Measurements from ENCODE around the gene TFB1M. TPM values are rescaled to one million over a fixed set of nuclear protein-coding genes. Genes with fewer than 3 reads are reported as not detected.

The TFB1M gene
- total RNA-seq, 2 donors from 2014 or later: 38.8 to 43.0 TPM

DNA sequence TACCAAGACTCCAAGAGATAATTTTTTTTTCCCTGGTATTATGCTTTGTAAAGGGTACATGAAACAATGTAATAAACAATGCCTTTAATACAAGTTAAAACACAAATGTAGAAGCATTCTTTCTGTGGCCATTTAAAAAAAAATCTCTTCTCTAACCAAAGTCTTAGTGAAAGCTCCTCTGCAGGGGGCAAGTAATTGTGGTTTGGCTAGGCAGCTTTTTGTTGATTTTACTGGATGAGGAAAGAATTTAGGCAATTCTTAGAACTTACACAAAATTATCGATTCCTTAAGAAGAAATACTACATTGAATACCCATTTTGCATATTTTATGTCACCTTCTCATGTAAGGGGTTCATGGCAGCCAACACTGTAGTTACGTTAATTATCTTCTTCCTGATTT lies 12.4 kb downstream of the TFB1M start:
- Mint-ChIP-seq H3K27me3 (ENCODE audit: insufficient read depth) (no peaks in the 10 kb centered on the region), H3K9me3 (no peaks in the 10 kb centered on the region), H3K27ac (no peak overlapping the region), H3K4me3 (no peak overlapping the region), H3K36me3 (ENCODE audit: low read depth) (peaks cover 54% of the 10 kb centered on the region), H3K4me1 (peaks cover 31% of the 10 kb centered on the region)
- peaks cover 3% of the 10 kb centered on the region for H3K4me1 ChIP-seq (ENCODE audit: control insufficient read depth, insufficient read depth, low read length)
- TF ChIP-seq, protein P1, sequence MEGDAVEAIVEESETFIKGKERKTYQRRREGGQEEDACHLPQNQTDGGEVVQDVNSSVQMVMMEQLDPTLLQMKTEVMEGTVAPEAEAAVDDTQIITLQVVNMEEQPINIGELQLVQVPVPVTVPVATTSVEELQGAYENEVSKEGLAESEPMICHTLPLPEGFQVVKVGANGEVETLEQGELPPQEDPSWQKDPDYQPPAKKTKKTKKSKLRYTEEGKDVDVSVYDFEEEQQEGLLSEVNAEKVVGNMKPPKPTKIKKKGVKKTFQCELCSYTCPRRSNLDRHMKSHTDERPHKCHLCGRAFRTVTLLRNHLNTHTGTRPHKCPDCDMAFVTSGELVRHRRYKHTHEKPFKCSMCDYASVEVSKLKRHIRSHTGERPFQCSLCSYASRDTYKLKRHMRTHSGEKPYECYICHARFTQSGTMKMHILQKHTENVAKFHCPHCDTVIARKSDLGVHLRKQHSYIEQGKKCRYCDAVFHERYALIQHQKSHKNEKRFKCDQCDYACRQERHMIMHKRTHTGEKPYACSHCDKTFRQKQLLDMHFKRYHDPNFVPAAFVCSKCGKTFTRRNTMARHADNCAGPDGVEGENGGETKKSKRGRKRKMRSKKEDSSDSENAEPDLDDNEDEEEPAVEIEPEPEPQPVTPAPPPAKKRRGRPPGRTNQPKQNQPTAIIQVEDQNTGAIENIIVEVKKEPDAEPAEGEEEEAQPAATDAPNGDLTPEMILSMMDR (conservative IDR thresholded peaks at IDR 0.05): no peak
- no peak for DNase-seq
- H3K9ac ChIP-seq (ENCODE audit: extremely low read depth, low read length, poor library complexity, severe bottlenecking): no peak overlapping the region
- no peaks in the 10 kb centered on the region for H3K27me3 ChIP-seq (ENCODE audit: control insufficient read depth, insufficient read depth, low read length, poor library complexity, severe bottlenecking)
- peaks cover 74% of the 10 kb centered on the region for H3K36me3 ChIP-seq (ENCODE audit: control insufficient read depth, insufficient read depth, low read length)
- no peak overlapping the region for H3K4me3 ChIP-seq (ENCODE audit: low read length)
- no peak overlapping the region for H3K27ac ChIP-seq (ENCODE audit: low read depth, low read length)
- H3K9me3 ChIP-seq (ENCODE audit: control insufficient read depth, low read length): no peaks in the 10 kb centered on the region
- 57 to 88% methylated on average over 1 to 2 of the region's 2 CpGs for WGBS, 2 experiments (ENCODE audit: insufficient coverage in 1 of 2, insufficient read length in 1 of 2)

DNA sequence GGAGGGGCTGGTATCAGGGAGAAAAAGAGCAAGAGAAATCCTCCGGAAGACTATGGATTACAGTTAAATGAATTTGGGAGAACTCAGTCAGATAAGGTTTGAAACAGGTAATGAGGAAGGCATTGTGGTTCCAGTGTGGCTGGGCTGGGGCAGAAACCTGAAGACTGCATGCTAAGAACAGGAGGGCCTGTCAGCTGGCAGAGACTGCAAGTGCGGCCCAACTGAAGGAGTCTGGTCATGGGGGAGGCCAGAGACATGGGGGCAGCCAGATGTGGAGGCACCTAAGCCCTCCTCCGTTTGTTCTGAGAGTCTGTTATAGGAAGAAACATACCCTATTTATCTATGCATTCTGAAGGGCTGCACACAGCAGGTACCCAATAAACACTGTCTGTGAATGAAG lies 16.6 kb downstream of the TFB1M start:
- Histone ChIP-seq H3K27me3 (ENCODE audit: control insufficient read depth, insufficient read depth, low read length, poor library complexity, severe bottlenecking) (no peaks in the 10 kb centered on the region), H3K4me3 (ENCODE audit: low read length) (no peak overlapping the region), H3K9me3 (ENCODE audit: control insufficient read depth, low read length) (no peaks in the 10 kb centered on the region), H3K36me3 (ENCODE audit: control insufficient read depth, insufficient read depth, low read length) (peaks cover 76% of the 10 kb centered on the region), H3K27ac (ENCODE audit: low read depth, low read length) (no peak overlapping the region), H3K4me1 (ENCODE audit: control insufficient read depth, insufficient read depth, low read length) (peaks cover 3% of the 10 kb centered on the region), H3K9ac (ENCODE audit: extremely low read depth, low read length, poor library complexity, severe bottlenecking) (no peak overlapping the region)
- WGBS, 2 experiments (ENCODE audit: insufficient coverage in 1 of 2, insufficient read length in 1 of 2): 67 to 81% methylated on average over 1 to 3 of the region's 3 CpGs
- H3K4me1 Mint-ChIP-seq: peaks cover 31% of the 10 kb centered on the region
- H3K4me3 Mint-ChIP-seq: no peak overlapping the region
- H3K36me3 Mint-ChIP-seq (ENCODE audit: low read depth): peaks cover 60% of the 10 kb centered on the region
- H3K27ac Mint-ChIP-seq: peak overlapping the region; percentile 81
- no peaks in the 10 kb centered on the region for H3K9me3 Mint-ChIP-seq
- no peak for DNase-seq
- no peaks in the 10 kb centered on the region for H3K27me3 Mint-ChIP-seq (ENCODE audit: insufficient read depth)
- TF ChIP-seq, protein P1 (conservative IDR thresholded peaks at IDR 0.05): no peak

DNA sequence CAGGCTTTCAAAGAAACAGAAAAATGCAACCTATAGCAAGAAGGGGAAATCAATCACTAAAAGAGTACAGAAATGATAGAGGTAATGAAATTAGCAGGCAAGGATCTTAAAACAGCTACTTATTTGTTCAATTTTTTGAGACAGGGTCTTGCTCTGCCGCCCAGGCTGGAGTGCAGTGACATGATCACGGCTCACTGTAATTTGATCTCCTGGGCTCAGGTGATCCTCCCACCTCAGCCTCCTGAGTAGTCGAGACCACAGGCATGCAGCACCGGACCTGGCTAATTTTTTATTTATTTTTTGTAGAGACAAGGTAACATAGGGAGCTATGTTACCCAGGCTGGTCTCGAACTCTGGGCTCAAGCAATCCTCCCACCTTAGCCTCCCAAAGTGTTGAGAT lies 21.6 kb downstream of the TFB1M start:
- H3K36me3 ChIP-seq (ENCODE audit: control insufficient read depth, insufficient read depth, low read length): peaks cover 81% of the 10 kb centered on the region

More for the DNA sequence above, 21.6 kb downstream of the TFB1M start:
- Mint-ChIP-seq H3K4me3 (no peak overlapping the region), H3K4me1 (peaks cover 21% of the 10 kb centered on the region), H3K9me3 (no peaks in the 10 kb centered on the region), H3K27ac (no peak overlapping the region), H3K36me3 (ENCODE audit: low read depth) (peaks cover 76% of the 10 kb centered on the region), H3K27me3 (ENCODE audit: insufficient read depth) (no peaks in the 10 kb centered on the region)
- Histone ChIP-seq H3K27me3 (ENCODE audit: control insufficient read depth, insufficient read depth, low read length, poor library complexity, severe bottlenecking) (no peaks in the 10 kb centered on the region), H3K9ac (ENCODE audit: extremely low read depth, low read length, poor library complexity, severe bottlenecking) (no peak overlapping the region), H3K4me1 (ENCODE audit: control insufficient read depth, insufficient read depth, low read length) (no peaks in the 10 kb centered on the region), H3K27ac (ENCODE audit: low read depth, low read length) (no peak overlapping the region), H3K4me3 (ENCODE audit: low read length) (no peak overlapping the region), H3K9me3 (ENCODE audit: control insufficient read depth, low read length) (peaks cover 5% of the 10 kb centered on the region)
- 66 to 100% methylated on average over 2 to 5 of the region's 5 CpGs for whole genome bisulfite sequencing, 2 experiments (ENCODE audit: insufficient coverage in 1 of 2, insufficient read length in 1 of 2)
- no peak for DNase-seq
- TF ChIP-seq, protein P1 (conservative IDR thresholded peaks at IDR 0.05): no peak
